Bronchial epithelial cell (primary cell): ENCODE data around the gene CCDC186. TPM values are rescaled to one million over a fixed set of nuclear protein-coding genes. Genes with fewer than 3 reads are reported as not detected.

Source experiments
- DNase-seq: peaks from one replicate; pipeline ENCODE4 v3.0.0-alpha.2; 2010; ENCODE audit warnings: low read depth
- FAIRE-seq: peaks from 2 replicates; lab custom pipeline; 2011; peaks lifted over from hg19 to GRCh38; lab: Jason Lieb, UNC
- H3K27me3 ChIP-seq: 2 replicates; pipeline ENCODE4 v1.5.1; 2011; ENCODE audit warnings: low read length; ENCODE audit not compliant: control insufficient read depth, insufficient read depth
- H3K36me3 ChIP-seq: 2 replicates; pipeline ENCODE4 v1.5.1; 2011; ENCODE audit warnings: low read length; ENCODE audit not compliant: control insufficient read depth, insufficient read depth
- H3K4me3 ChIP-seq: 2 replicates; pipeline ENCODE4 v1.5.1; 2011; ENCODE audit warnings: mild to moderate bottlenecking, low read depth, low read length, control low read depth
- CTCF ChIP-seq: IDR thresholded peaks from 2 replicates; pipeline ENCODE4 v1.5.1; 2011; ENCODE audit warnings: mild to moderate bottlenecking, moderate library complexity, low read length, control low read depth, inconsistent platforms; ENCODE audit not compliant: insufficient read depth, severe bottlenecking
- total RNA-seq: library from RNA; depleted of rRNA; stranded (reverse); fragments of >200 nt; gene quantifications from 2 replicates; pipeline ENCODE4 v1.2.1, GENCODE V29; 2014

CCDC186 gene
- total RNA-seq, 1 donor from 2014 or later = 21.6 TPM

- FAIRE-seq = no peak
- H3K36me3 ChIP-seq = no peaks in the 10 kb centered on the region
- no peak for DNase-seq
- no peak for TF ChIP-seq CTCF
- no peak overlapping the region for H3K4me3 ChIP-seq
- no peaks in the 10 kb centered on the region for H3K27me3 ChIP-seq
Measured at GRCh38 chr10:114181971-114182370, 8.0 kb upstream of the CCDC186 start.

- Histone ChIP-seq H3K27me3 (no peaks in the 10 kb centered on the region), H3K36me3 (no peaks in the 10 kb centered on the region), H3K4me3 (no peak overlapping the region)
- no peak for TF ChIP-seq CTCF
- DNase-seq = no peak
- no peak for FAIRE-seq
Measured at GRCh38 chr10:114180937-114181336, 6.9 kb upstream of the CCDC186 start.

GRCh38 chr10:114179747-114180146 lies 5.7 kb upstream of the CCDC186 start:
- no peak for TF ChIP-seq CTCF
- no peaks in the 10 kb centered on the region for H3K36me3 ChIP-seq
- FAIRE-seq = no peak
- no peak for DNase-seq
- no peaks in the 10 kb centered on the region for H3K27me3 ChIP-seq
- H3K4me3 ChIP-seq = no peak overlapping the region

- TF ChIP-seq CTCF = no peak
- FAIRE-seq (no peak), DNase-seq (no peak)
- Histone ChIP-seq H3K36me3 (no peaks in the 10 kb centered on the region), H3K27me3 (no peaks in the 10 kb centered on the region), H3K4me3 (no peak within 1 kb of the TSS)
Measured at GRCh38 chr10:114179148-114179547, 5.1 kb upstream of the CCDC186 start, which contains the start of gene TDRD1. Gene TDRD1 (plus strand): TSS chr10:114179353. CDS start chr10:114187832, 8,479 bp downstream.

GRCh38 chr10:114176511-114176910 lies 2.5 kb upstream of the CCDC186 start:
- FAIRE-seq (no peak), DNase-seq (no peak)
- TF ChIP-seq CTCF = no peak
- Histone ChIP-seq H3K27me3 (no peaks in the 10 kb centered on the region), H3K36me3 (no peaks in the 10 kb centered on the region), H3K4me3 (no peak overlapping the region)

- Histone ChIP-seq H3K36me3 (no peaks in the 10 kb centered on the region), H3K27me3 (no peaks in the 10 kb centered on the region), H3K4me3 (no peak overlapping the region)
- no peak for FAIRE-seq
- no peak for DNase-seq
- no peak for TF ChIP-seq CTCF
Measured at GRCh38 chr10:114175667-114176066, 1.7 kb upstream of the CCDC186 start.
